Right atrium auricular region (tissue), 2 donors: ENCODE data around the gene SLC38A5. TPM values are rescaled to one million over a fixed set of nuclear protein-coding genes. Genes with fewer than 3 reads are reported as not detected.

Experiments
- DNase-seq: peaks from one replicate; pipeline ENCODE4 v3.0.0-alpha.2; 2019; ENCODE audit warnings: low spot score
- H3K27ac ChIP-seq, 2 donors: fragments of 200-600 bp; sonication (generic); 1 replicate in 1 of 2; 2 replicates in 1 of 2; pipeline ENCODE4 v1.5.1; 2016 to 2019
- H3K27me3 ChIP-seq, 2 donors: fragments of 200-600 bp; sonication (generic); one replicate each; pipeline versions ENCODE4 v1.5.1 to v1.6.0; 2017 to 2019
- H3K36me3 ChIP-seq: fragments of 200-600 bp; sonication (generic); one replicate; pipeline ENCODE4 v1.5.1; 2016
- H3K4me1 ChIP-seq, 2 donors: fragments of 200-600 bp; sonication (generic); one replicate each; pipeline versions ENCODE4 v1.5.1 to v1.6.0; 2017 to 2019
- H3K4me3 ChIP-seq, 2 donors: fragments of 200-600 bp; sonication (generic); 1 replicate in 1 of 2; 2 replicates in 1 of 2; pipeline ENCODE4 v1.5.1; 2017 to 2019; ENCODE audit warnings: mild to moderate bottlenecking in 1 of 2, moderate library complexity in 1 of 2
- H3K9me3 ChIP-seq, 2 donors: fragments of 200-600 bp; sonication (generic); one replicate each; pipeline ENCODE4 v1.5.1; 2019
- total RNA-seq, 2 donors: library from RNA; depleted of rRNA; stranded (reverse); fragments of >200 nt; gene quantifications; one replicate each; pipeline ENCODE4 v1.1.0, GENCODE V29; 2016
- TF ChIP-seq, protein P1 (sequence below), 2 donors: fragments of 200-600 bp; sonication (generic); IDR thresholded peaks; one replicate each; pipeline ENCODE4 v1.5.1; 2019; ENCODE audit warnings: antibody characterized with exemption in 2 of 2

The SLC38A5 gene
- total RNA-seq, 2 donors from 2014 or later, result 2.2 to 4.9 TPM

DNA sequence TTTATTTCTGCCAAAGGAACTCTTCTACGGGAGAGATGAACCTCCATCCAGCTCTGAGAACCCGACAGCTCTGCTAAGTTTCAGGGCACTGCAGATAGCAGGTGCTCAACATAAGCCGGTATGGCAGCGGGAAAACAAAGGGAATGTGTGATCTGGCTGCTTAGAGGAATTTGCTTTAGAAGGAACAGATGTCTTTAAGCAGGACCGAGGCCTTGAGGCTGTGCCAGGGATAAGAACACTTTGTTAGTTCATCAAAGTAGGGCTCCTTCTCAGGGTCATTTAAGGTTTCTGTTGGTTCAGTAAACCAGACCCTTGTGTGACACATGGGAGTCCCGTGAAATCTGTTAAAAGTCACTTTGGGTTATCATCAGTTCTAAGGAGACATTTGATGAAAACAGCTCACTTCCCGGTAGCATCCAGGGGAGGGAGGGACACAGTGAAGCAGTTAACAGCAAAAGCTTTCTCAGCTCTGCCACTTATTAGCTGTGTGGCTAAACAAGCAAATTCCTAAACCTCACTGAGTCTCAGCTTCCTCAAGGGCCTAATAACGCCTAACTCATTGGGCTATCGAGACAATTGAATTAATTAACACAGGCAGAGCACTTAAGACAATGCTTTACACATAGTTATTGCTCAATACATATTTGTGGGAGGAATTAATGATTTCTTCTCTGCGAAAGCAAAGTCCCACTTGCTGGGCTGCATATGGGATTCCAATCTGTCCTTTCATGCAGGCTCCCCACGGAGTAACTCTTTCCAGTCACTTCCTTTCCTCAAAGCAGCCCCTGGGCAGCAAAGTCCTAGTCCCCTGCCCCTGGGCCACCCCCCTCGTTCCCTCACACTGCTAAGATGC is 3.0 kb upstream of the SLC38A5 start:
- TF ChIP-seq, protein P1, sequence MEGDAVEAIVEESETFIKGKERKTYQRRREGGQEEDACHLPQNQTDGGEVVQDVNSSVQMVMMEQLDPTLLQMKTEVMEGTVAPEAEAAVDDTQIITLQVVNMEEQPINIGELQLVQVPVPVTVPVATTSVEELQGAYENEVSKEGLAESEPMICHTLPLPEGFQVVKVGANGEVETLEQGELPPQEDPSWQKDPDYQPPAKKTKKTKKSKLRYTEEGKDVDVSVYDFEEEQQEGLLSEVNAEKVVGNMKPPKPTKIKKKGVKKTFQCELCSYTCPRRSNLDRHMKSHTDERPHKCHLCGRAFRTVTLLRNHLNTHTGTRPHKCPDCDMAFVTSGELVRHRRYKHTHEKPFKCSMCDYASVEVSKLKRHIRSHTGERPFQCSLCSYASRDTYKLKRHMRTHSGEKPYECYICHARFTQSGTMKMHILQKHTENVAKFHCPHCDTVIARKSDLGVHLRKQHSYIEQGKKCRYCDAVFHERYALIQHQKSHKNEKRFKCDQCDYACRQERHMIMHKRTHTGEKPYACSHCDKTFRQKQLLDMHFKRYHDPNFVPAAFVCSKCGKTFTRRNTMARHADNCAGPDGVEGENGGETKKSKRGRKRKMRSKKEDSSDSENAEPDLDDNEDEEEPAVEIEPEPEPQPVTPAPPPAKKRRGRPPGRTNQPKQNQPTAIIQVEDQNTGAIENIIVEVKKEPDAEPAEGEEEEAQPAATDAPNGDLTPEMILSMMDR (IDR thresholded peaks at IDR 0.05), result no peak
- peaks cover 0 to 5% of the 10 kb centered on the region in 2 donors for H3K9me3 ChIP-seq
- H3K4me1 ChIP-seq, result peaks cover 0 to 7% of the 10 kb centered on the region in 2 donors
- H3K27me3 ChIP-seq, result no peaks in the 10 kb centered on the region
- no peak for DNase-seq
- no peak overlapping the region for H3K27ac ChIP-seq
- no peak overlapping the region for H3K4me3 ChIP-seq
- H3K36me3 ChIP-seq, result no peaks in the 10 kb centered on the region

DNA sequence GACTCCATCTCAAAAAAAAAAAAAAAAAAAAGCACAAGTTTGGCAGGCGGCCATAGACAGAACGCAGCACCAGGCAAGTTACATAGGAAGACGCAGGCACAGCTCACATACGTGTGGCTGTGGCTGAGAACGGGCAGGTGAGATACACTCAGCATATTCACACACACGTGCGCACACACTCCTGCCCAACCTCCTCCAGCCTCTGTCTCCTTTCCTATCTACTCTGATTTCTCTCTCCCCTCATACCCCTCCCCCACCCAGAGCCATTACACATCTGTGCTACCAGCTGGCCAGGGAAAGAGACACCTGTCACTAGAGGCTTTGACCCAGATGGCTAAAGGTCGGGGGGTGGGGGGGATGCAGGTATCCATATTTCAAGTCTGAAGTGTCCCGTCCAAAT is 2.2 kb upstream of the SLC38A5 start:
- no peak overlapping the region for H3K4me3 ChIP-seq
- H3K4me1 ChIP-seq, result peaks cover 0 to 12% of the 10 kb centered on the region in 2 donors
- H3K9me3 ChIP-seq, result peaks cover 0 to 5% of the 10 kb centered on the region in 2 donors
- TF ChIP-seq, protein P1 (IDR thresholded peaks at IDR 0.05), result no peak
- no peaks in the 10 kb centered on the region for H3K27me3 ChIP-seq
- no peak for DNase-seq
- no peaks in the 10 kb centered on the region for H3K36me3 ChIP-seq
- H3K27ac ChIP-seq, result no peak overlapping the region

DNA sequence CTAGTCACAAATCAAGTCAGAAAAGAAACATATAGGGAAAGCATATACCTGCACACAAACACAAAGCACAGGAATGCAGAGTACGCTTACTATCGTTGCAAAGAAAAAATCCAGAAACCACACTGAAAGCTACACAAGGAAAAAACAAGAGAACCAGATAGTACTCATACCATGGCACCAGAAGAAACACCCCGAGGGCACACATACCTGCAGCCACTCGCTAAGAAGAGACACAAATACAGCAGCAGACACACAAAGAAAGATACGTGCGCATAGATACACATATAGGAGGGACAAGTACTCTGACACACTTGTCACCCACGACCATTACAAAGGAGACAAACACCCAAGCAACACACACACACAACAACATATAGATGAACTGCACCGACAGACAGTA is 1.4 kb upstream of the SLC38A5 start:
- no peak overlapping the region for H3K27ac ChIP-seq
- peaks cover 0 to 5% of the 10 kb centered on the region in 2 donors for H3K9me3 ChIP-seq
- peaks cover 0 to 12% of the 10 kb centered on the region in 2 donors for H3K4me1 ChIP-seq
- H3K4me3 ChIP-seq, result no peak overlapping the region
- TF ChIP-seq, protein P1 (IDR thresholded peaks at IDR 0.05), result no peak
- DNase-seq, result no peak
- no peaks in the 10 kb centered on the region for H3K36me3 ChIP-seq
- no peaks in the 10 kb centered on the region for H3K27me3 ChIP-seq

DNA sequence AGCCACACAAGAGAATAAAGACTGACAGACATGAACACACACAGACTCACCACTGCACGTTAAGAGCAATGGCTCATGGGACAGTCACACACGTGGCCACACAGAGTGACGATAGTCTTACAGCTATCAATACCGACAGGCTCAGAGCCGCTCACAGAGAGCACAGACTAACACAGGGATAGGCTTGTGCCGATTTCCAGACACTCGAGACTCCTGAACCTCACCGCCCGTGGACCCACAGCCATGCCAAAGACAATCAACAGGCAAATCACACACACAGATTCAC is 716 bp upstream of the SLC38A5 start:
- peaks cover 0 to 2% of the 10 kb centered on the region in 2 donors for H3K9me3 ChIP-seq
- no peak overlapping the region for H3K27ac ChIP-seq
- H3K36me3 ChIP-seq, result no peaks in the 10 kb centered on the region
- H3K27me3 ChIP-seq, result no peaks in the 10 kb centered on the region
- H3K4me1 ChIP-seq, result peaks cover 0 to 12% of the 10 kb centered on the region in 2 donors
- no peak for DNase-seq
- TF ChIP-seq, protein P1 (IDR thresholded peaks at IDR 0.05), result no peak
- no peak overlapping the region for H3K4me3 ChIP-seq

DNA sequence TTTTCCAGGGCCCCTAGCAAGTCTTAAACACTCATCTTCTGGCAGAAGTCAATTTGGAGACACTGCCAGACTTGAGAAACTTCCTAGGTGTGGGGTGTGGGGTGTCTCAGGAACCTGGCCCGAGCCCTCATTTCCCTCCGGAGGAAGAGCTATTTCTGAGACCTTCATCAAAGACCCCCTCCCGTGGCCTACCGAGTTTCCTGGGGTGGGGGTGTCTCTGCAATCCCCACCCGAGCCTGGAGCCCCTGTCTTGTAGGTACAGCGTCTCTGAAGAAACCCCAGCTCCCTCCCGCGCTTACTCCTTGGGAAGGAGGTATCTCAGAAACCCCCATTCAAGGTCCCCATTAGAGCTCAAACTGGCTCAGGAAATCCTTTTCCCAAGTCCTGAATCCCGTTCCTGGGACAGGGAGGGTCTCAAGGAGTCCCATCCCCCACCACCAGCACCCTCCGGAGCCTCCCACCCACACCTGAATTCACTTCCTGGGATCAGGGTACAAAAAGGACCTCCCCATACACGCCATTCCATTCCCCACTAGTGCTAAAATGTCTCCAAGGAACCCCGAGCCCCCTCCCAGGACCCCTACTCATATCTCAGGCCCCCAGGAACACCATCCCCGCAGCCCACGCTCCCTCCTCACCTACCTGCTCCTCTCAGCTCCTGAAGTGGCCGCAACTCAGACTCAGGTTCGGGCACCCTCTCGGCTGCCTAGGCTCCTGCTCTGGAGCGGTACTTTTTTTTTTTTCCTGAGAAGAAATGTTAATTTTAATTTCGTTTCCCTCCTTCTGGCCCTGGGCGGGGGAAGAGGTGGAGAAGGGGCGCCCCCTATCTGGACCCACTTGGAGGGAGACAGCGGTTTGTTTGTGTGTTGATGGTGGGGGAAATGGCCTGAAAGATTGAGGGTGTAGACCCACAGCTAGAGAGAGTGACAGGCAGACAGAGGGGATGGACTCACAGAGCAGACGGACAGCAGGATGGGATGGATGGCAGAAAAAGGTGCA is 1.1 kb downstream of the SLC38A5 start:
- Histone ChIP-seq H3K27me3 (no peaks in the 10 kb centered on the region), H3K4me1 (peaks cover 0 to 5% of the 10 kb centered on the region in 2 donors), H3K4me3 (peak overlapping the region; percentile 11 to 33), H3K9me3 (no peaks in the 10 kb centered on the region), H3K36me3 (no peaks in the 10 kb centered on the region), H3K27ac (no peak overlapping the region)
- no peak for DNase-seq
- TF ChIP-seq, protein P1 (IDR thresholded peaks at IDR 0.05), result peak in 1 of 2 donors; percentile 13
